DND-41 (cell line): Measurements from ENCODE around the gene RBM39.

Experiments used
- CTCF ChIP-seq: IDR thresholded peaks from 2 replicates; pipeline ENCODE4 v1.5.1; 2012; ENCODE audit warnings: borderline replicate concordance, low read length, moderate library complexity, mild to moderate bottlenecking; ENCODE audit not compliant: poor library complexity, severe bottlenecking; ENCODE audit errors: extremely low read depth
- EZH2 ChIP-seq: IDR thresholded peaks from 3 replicates; pipeline ENCODE4 v1.6.1; 2012; ENCODE audit warnings: borderline replicate concordance, low read depth, mild to moderate bottlenecking, moderate library complexity, low read length, inconsistent platforms; ENCODE audit not compliant: severe bottlenecking

DNA sequence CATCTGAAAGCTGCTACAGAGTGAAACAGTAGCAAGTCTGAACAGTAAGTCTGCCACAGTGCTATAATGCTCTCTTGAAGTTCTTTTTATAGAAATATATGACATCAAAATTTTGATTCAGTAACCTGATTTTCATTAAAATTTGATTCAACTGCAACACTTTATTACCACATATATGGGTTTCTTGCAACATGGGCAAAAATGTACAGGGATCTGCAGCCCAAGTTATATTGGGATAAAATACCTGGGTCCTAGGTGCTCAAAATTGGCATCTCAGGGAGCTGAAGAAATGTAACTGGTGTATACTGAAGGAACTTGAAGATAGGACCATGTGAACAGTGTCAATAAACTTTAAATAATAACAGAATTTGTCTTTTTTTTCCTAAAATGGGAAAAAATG, 32.0 kb downstream of the RBM39 start:
- TF ChIP-seq CTCF (no peak), EZH2 (no peak)
